HEK293 (cell line): ENCODE results near the gene KCNK2.

ENCODE experiments used
- CTCF ChIA-PET: fragments of 350-600 bp; formaldehyde crosslinking; extraction: SDS; loops from one replicate; lab custom pipeline; 2021; ENCODE audit warnings: antibody characterized with exemption; lab: Yijun Ruan, JAX
- POLR2A ChIA-PET: fragments of 300-600 bp; formaldehyde crosslinking; extraction: SDS; loops from one replicate; lab custom pipeline; 2020; ENCODE audit warnings: antibody characterized with exemption, inconsistent platforms; lab: Yijun Ruan, JAX
- H3K27ac ChIP-seq: fragments of 200-500 bp; sonication (Bioruptor generic); 2 replicates; pipeline ENCODE4 v1.5.1; 2014; ENCODE audit warnings: low read depth, low read length, control low read depth, inconsistent platforms; ENCODE audit errors: extremely low read depth
- H3K36me3 ChIP-seq, 2 experiments: fragments of 200-500 bp in 1 of 2; sonication (Bioruptor generic) in 1 of 2; 1 replicate in 1 of 2; 2 replicates in 1 of 2; pipeline ENCODE4 v1.5.1; 2014 to 2017; ENCODE audit warnings: inconsistent platforms in 2 of 2, low read length in 2 of 2; ENCODE audit not compliant: control insufficient read depth in 2 of 2, insufficient read depth in 1 of 2
- H3K4me1 ChIP-seq: fragments of 200-500 bp; sonication (Bioruptor generic); 2 replicates; pipeline ENCODE4 v1.5.1; 2014; ENCODE audit warnings: mild to moderate bottlenecking, low read length, inconsistent platforms; ENCODE audit not compliant: control insufficient read depth, insufficient read depth
- H3K4me3 ChIP-seq: 2 replicates; pipeline ENCODE4 v1.5.1; 2011; ENCODE audit warnings: low read depth, mild to moderate bottlenecking, control low read depth, low read length, moderate library complexity
- H3K9me3 ChIP-seq: fragments of 200-500 bp; sonication (Bioruptor generic); 2 replicates; pipeline ENCODE4 v1.5.1; 2014; ENCODE audit warnings: low read depth, low read length, inconsistent platforms; ENCODE audit not compliant: control insufficient read depth, insufficient read depth
- EGR2 ChIP-seq: fragments of 450-650 bp; formaldehyde crosslinking; IDR thresholded peaks from 2 replicates; pipeline ENCODE4 v1.5.1; 2016; ENCODE audit warnings: low read depth, missing biosample characterization, missing genetic modification characterization
- GLIS1 ChIP-seq: fragments of 450-650 bp; formaldehyde crosslinking; IDR thresholded peaks from 2 replicates; pipeline ENCODE4 v1.5.1; 2016; ENCODE audit warnings: missing biosample characterization, missing genetic modification characterization
- HOXA7 ChIP-seq: sonication (generic); formaldehyde crosslinking; IDR thresholded peaks from 2 replicates; pipeline ENCODE4 v1.8.1; 2022; ENCODE audit warnings: missing genetic modification reagents, borderline replicate concordance
- HOXC10 ChIP-seq: sonication (generic); formaldehyde crosslinking; IDR thresholded peaks from 2 replicates; pipeline ENCODE4 v1.8.1; 2023; ENCODE audit warnings: mild to moderate bottlenecking, missing genetic modification reagents
- HOXD13 ChIP-seq: sonication (generic); formaldehyde crosslinking; IDR thresholded peaks from 2 replicates; pipeline ENCODE4 v1.8.0; 2022; ENCODE audit warnings: missing genetic modification reagents, borderline replicate concordance
- KLF9 ChIP-seq: fragments of 450-650 bp; formaldehyde crosslinking; IDR thresholded peaks from 2 replicates; pipeline ENCODE4 v1.5.1; 2016; ENCODE audit warnings: missing biosample characterization, missing genetic modification characterization, low read depth
- SCRT2 ChIP-seq: fragments of 450-650 bp; formaldehyde crosslinking; IDR thresholded peaks from 2 replicates; pipeline ENCODE4 v1.5.1; 2016; ENCODE audit warnings: missing biosample characterization, missing genetic modification characterization
- ZBTB8A ChIP-seq: fragments of 450-650 bp; formaldehyde crosslinking; IDR thresholded peaks from 2 replicates; pipeline ENCODE4 v1.5.1; 2016; ENCODE audit warnings: missing biosample characterization, missing genetic modification characterization
- ZEB2 ChIP-seq: fragments of 450-650 bp; formaldehyde crosslinking; IDR thresholded peaks from 2 replicates; pipeline ENCODE4 v1.5.1; 2016; ENCODE audit warnings: missing biosample characterization, missing genetic modification characterization
- ZNF10 ChIP-seq: fragments of 450-650 bp; formaldehyde crosslinking; IDR thresholded peaks from 2 replicates; pipeline ENCODE4 v1.5.1; 2017; ENCODE audit warnings: missing biosample characterization, missing genetic modification characterization
- ZNF202 ChIP-seq: fragments of 450-650 bp; formaldehyde crosslinking; IDR thresholded peaks from 2 replicates; pipeline ENCODE4 v1.5.1; 2016; ENCODE audit warnings: missing biosample characterization, missing genetic modification characterization, borderline replicate concordance
- ZNF311 ChIP-seq: fragments of 450-650 bp; formaldehyde crosslinking; IDR thresholded peaks from 2 replicates; pipeline ENCODE4 v1.5.1; 2017; ENCODE audit warnings: missing biosample characterization, missing genetic modification characterization, borderline replicate concordance
- ZNF324 ChIP-seq: fragments of 450-650 bp; formaldehyde crosslinking; IDR thresholded peaks from 2 replicates; pipeline ENCODE4 v1.5.1; 2016; ENCODE audit warnings: missing biosample characterization, missing genetic modification characterization
- ZNF350 ChIP-seq: fragments of 450-650 bp; formaldehyde crosslinking; IDR thresholded peaks from 2 replicates; pipeline ENCODE4 v1.5.0; 2017; ENCODE audit warnings: missing biosample characterization, mild to moderate bottlenecking, missing genetic modification characterization
- ZNF433 ChIP-seq: fragments of 450-650 bp; formaldehyde crosslinking; IDR thresholded peaks from 2 replicates; pipeline ENCODE4 v1.5.1; 2016; ENCODE audit warnings: missing biosample characterization, missing genetic modification characterization, low read depth
- ZNF529 ChIP-seq: fragments of 450-650 bp; formaldehyde crosslinking; IDR thresholded peaks from 2 replicates; pipeline ENCODE4 v1.5.1; 2017; ENCODE audit warnings: missing genetic modification characterization, missing biosample characterization; ENCODE audit not compliant: insufficient replicate concordance
- ZNF621 ChIP-seq: fragments of 450-650 bp; formaldehyde crosslinking; IDR thresholded peaks from 2 replicates; pipeline ENCODE4 v1.5.1; 2017; ENCODE audit warnings: missing biosample characterization, missing genetic modification characterization
- ZNF664 ChIP-seq: fragments of 450-650 bp; formaldehyde crosslinking; IDR thresholded peaks from 2 replicates; pipeline ENCODE4 v1.5.1; 2016; ENCODE audit warnings: missing biosample characterization, missing genetic modification characterization
- ZNF830 ChIP-seq: fragments of 450-650 bp; IDR thresholded peaks from 2 replicates; pipeline ENCODE4 v1.5.0; 2018; ENCODE audit warnings: missing biosample characterization, missing genetic modification characterization, low read depth, mild to moderate bottlenecking, moderate library complexity
- ZSCAN23 ChIP-seq: fragments of 450-650 bp; formaldehyde crosslinking; IDR thresholded peaks from 2 replicates; pipeline ENCODE4 v1.5.1; 2016; ENCODE audit warnings: missing biosample characterization, missing genetic modification characterization
- TF ChIP-seq, protein P1 (sequence below): fragments of 450-650 bp; formaldehyde crosslinking; IDR thresholded peaks from 2 replicates; pipeline ENCODE4 v1.5.1; 2016; ENCODE audit warnings: missing biosample characterization, missing genetic modification characterization
- TF ChIP-seq, protein P2 (sequence below): fragments of 450-650 bp; formaldehyde crosslinking; IDR thresholded peaks from 2 replicates; pipeline ENCODE4 v1.5.1; 2016; ENCODE audit warnings: missing biosample characterization, missing genetic modification characterization
- TF ChIP-seq, protein P3 (sequence below): fragments of 450-650 bp; formaldehyde crosslinking; IDR thresholded peaks from 2 replicates; pipeline ENCODE4 v1.5.1; 2016; ENCODE audit warnings: missing biosample characterization, missing genetic modification characterization

The KCNK2 gene

DNA sequence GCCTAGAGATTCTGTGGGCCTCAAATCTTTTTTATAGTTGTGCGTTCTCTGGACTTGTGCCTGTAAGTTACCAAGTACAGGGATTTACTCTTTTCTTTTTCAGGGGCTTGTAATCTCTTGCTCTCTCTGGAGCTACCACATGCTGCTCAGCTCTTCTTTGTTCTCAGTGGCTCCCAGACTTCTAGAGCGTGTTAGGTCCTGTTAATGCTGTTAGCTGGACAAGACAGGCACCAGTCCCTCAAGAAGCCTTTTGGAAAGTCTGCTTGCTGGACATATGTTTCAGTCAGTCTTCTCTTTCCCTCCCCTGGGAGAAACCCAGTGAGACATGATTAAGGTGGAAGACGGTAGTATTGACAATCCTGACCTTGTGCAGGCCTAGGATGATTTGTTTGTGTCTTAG, 29.4 kb downstream of the KCNK2 start (continued):
- TF ChIP-seq, protein P1, sequence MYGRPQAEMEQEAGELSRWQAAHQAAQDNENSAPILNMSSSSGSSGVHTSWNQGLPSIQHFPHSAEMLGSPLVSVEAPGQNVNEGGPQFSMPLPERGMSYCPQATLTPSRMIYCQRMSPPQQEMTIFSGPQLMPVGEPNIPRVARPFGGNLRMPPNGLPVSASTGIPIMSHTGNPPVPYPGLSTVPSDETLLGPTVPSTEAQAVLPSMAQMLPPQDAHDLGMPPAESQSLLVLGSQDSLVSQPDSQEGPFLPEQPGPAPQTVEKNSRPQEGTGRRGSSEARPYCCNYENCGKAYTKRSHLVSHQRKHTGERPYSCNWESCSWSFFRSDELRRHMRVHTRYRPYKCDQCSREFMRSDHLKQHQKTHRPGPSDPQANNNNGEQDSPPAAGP (tag by site-specific recombination), result no peak
- no peak for TF ChIP-seq ZNF830 (tag by site-specific recombination)
- TF ChIP-seq, all 188 proteins: peak for 0

DNA sequence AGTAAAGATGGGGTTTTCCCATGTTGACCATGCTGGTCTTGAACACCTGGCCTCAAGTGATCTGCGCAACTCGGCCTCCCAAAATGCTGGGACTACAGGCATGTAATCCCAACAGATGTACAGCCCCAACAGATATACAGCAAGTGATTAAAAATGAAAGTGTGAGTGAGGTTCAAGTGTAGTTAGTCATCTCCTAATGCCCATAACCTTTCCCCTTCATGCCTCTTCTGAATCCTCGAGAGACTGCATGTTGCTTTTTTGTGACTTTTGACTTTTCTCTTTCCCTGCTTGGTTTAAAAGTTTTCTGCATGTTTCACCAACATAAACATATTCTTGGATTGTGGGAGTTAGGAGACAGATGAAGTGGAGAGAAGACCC, 31.2 kb downstream of the KCNK2 start:
- Histone ChIP-seq H3K27ac (no peak overlapping the region), H3K36me3 (no peaks in the 10 kb centered on the region), H3K4me3 (no peak overlapping the region), H3K9me3 (no peaks in the 10 kb centered on the region), H3K4me1 (no peaks in the 10 kb centered on the region)
- POLR2A ChIA-PET, result no interaction called here
- CTCF ChIA-PET, result interaction anchor here (1.0 to 1.3 kb wide), 2 partner anchors 17 to 19 kb away, joined by 3 read pairs; no protein-coding TSS in a partner anchor
- TF ChIP-seq SCRT2 (tag by site-specific recombination) (no peak), ZEB2 (no peak), EGR2 (tag by site-specific recombination) (no peak)

DNA sequence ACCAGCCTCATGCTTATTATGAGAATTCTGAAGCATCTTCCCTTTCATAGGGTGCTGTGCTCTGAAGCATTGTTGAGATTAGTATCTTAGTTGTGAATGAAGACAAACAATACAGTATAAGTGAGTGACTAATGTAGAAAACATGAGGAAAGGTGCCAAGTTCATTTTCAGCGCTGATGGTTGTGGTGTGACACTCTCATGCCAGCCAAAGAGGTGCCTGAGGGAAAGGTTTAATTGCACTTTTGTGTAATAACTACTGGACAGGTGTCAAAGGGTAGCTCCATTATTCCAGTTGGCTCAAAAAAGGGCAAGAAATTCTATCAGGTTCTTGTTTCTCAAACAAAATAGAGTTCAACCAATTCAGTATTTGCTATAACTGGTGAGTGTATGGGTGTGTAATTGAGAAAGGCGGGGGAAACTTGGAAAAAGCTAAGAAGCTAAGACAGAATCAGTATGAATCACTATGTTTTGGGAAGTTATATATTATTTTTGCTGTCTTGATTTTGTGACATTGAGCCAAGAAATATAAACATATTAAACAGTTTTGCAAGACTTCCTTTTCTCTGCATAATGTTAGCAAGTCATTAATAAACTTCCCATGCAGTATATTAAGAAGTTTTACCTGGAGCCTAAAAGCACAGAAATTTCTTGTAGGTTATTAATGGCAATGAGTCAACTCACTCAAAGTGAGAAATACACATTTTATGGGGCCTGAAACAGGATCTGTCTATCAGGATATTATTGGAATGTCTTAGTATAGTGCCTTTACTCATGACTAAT, 31.8 kb downstream of the KCNK2 start:
- no peaks in the 10 kb centered on the region for H3K36me3 ChIP-seq
- POLR2A ChIA-PET, result no interaction called here

DNA sequence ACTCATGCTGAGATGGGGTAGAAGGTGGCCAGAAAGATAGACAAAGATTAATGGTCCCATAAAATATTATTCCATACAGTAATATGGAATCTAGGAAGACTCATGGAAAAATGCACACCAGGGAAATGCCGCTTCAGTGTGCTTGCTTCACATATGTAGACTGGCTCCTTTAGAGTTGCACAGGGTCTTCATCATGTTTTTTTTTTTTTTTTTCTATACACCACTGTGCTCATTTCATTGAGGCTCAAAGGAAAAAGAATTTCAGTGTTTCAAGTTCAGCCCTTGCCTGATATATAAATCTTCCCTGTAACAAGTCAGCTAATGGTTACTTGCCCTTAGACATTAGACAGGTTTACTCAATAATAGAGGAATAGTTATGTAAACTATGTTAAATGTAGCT, 33.2 kb downstream of the KCNK2 start:
- TF ChIP-seq, protein P2, sequence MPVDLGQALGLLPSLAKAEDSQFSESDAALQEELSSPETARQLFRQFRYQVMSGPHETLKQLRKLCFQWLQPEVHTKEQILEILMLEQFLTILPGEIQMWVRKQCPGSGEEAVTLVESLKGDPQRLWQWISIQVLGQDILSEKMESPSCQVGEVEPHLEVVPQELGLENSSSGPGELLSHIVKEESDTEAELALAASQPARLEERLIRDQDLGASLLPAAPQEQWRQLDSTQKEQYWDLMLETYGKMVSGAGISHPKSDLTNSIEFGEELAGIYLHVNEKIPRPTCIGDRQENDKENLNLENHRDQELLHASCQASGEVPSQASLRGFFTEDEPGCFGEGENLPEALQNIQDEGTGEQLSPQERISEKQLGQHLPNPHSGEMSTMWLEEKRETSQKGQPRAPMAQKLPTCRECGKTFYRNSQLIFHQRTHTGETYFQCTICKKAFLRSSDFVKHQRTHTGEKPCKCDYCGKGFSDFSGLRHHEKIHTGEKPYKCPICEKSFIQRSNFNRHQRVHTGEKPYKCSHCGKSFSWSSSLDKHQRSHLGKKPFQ (tag by site-specific recombination), result no peak
- TF ChIP-seq HOXC10 (CRISPR knock-in tag), result no peak
- no peak for TF ChIP-seq ZNF433 (tag by site-specific recombination)
- TF ChIP-seq ZNF830 (tag by site-specific recombination), result no peak
- no peak for TF ChIP-seq ZNF529 (tag by site-specific recombination)
- no peak for TF ChIP-seq ZNF324
- no peak for TF ChIP-seq KLF9 (tag by site-specific recombination)
- TF ChIP-seq ZNF621 (tag by site-specific recombination), result no peak
- TF ChIP-seq, all 188 proteins: peak for 0
- POLR2A ChIA-PET, result no interaction called here
- H3K4me1 ChIP-seq, result no peaks in the 10 kb centered on the region
- H3K36me3 ChIP-seq, result no peaks in the 10 kb centered on the region
- no peak overlapping the region for H3K27ac ChIP-seq
- CTCF ChIA-PET, result interaction anchor here (1.0 kb wide), 1 partner anchor 306 kb away, joined by 3 read pairs; no protein-coding TSS in a partner anchor
- no peak overlapping the region for H3K4me3 ChIP-seq
- H3K9me3 ChIP-seq, result no peaks in the 10 kb centered on the region

More for the DNA sequence above, 31.8 kb downstream of the KCNK2 start:
- H3K4me1 ChIP-seq, result no peaks in the 10 kb centered on the region
- CTCF ChIA-PET, result interaction anchor here (1.0 to 1.3 kb wide), 2 partner anchors 18 kb away, joined by 3 read pairs; no protein-coding TSS in a partner anchor
- no peak overlapping the region for H3K4me3 ChIP-seq
- no peaks in the 10 kb centered on the region for H3K9me3 ChIP-seq
- TF ChIP-seq HOXD13 (0 out of 2 replicates have a peak, but pooled peaks have one; percentile 32), ZNF433 (tag by site-specific recombination) (no peak)
- no peak overlapping the region for H3K27ac ChIP-seq

DNA sequence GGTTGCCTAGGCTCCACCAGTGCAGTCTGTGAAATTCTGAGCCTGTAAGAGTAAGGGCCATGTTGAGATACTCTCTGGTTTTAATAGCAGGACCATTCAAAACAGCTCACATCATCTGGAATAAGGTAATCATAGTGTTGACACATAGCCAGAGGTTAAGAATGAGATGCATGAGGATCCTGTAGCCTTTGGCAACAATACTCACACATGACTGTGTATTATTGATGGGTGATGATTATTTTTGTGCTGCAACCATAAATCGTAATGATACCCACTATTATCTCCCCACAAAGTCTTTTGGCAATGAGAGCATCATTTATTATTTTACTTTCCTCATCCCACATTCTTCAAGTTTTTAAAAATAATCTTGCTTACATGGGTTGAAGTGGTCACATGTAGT, 35.5 kb downstream of the KCNK2 start:
- no peak overlapping the region for H3K4me3 ChIP-seq
- POLR2A ChIA-PET, result no interaction called here
- TF ChIP-seq ZNF202 (tag by site-specific recombination) (no peak), ZNF311 (tag by site-specific recombination) (no peak), ZNF664 (no peak), ZBTB8A (tag by site-specific recombination) (no peak), HOXA7 (CRISPR knock-in tag) (no peak), ZNF350 (no peak), GLIS1 (tag by site-specific recombination) (no peak), ZSCAN23 (tag by site-specific recombination) (no peak), ZNF10 (no peak), KLF9 (tag by site-specific recombination) (no peak)
- TF ChIP-seq, protein P3, sequence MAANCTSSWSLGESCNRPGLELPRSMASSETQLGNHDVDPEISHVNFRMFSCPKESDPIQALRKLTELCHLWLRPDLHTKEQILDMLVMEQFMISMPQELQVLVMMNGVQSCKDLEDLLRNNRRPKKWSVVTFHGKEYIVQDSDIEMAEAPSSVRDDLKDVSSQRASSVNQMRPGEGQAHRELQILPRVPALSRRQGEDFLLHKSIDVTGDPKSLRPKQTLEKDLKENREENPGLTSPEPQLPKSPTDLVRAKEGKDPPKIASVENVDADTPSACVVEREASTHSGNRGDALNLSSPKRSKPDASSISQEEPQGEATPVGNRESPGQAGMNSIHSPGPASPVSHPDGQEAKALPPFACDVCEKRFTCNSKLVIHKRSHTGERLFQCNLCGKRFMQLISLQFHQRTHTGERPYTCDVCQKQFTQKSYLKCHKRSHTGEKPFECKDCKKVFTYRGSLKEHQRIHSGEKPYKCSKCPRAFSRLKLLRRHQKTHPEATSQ (tag by site-specific recombination), result no peak

More for the DNA sequence above, 35.5 kb downstream of the KCNK2 start:
- CTCF ChIA-PET, result no interaction called here
- no peak overlapping the region for H3K27ac ChIP-seq
- no peaks in the 10 kb centered on the region for H3K9me3 ChIP-seq
- H3K4me1 ChIP-seq, result no peaks in the 10 kb centered on the region
- H3K36me3 ChIP-seq, result no peaks in the 10 kb centered on the region
